DOHH2 (cell line): ENCODE data around the gene SURF2.

Experiments used
- CTCF ChIP-seq: fragments of 200-600 bp; sonication (generic); IDR thresholded peaks from one replicate; pipeline ENCODE4 v1.5.1; 2014; ENCODE audit warnings: antibody characterized with exemption, mild to moderate bottlenecking, low read depth, low read length; ENCODE audit not compliant: poor library complexity, severe bottlenecking
- EZH2phosphoT487 ChIP-seq: fragments of 200-600 bp; sonication (generic); IDR thresholded peaks from 2 replicates; pipeline ENCODE4 v1.6.1; 2017; ENCODE audit warnings: borderline replicate concordance, mild to moderate bottlenecking, antibody characterized with exemption, low read length, moderate library complexity, mixed read lengths

DNA sequence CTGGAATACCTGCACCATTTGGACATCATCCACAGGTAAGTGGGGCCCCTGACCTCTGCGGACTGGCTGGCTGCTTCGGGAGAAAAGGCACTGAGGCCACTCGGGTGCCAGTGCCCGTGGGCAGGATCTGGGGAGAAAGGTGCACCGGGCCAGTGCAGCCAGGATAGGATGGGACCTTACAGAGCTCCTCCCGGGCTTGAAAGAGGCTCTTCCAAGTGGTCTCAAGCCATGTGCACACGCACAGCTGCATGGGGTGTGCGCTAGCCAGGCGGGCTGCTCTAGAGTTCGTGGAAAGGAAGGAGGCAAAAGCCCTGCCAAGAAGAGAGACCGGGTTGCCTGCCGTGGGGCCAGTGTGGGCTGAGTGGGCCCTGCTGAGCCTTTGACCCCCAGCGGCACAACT is 33.2 kb downstream of the SURF2 start:
- TF ChIP-seq CTCF, result no peak
- no peak for TF ChIP-seq EZH2phosphoT487
